HG03095 (cell line): ENCODE data around the gene USP31.

Experiments used
- ATAC-seq: cut with Tn5 transposase; IDR thresholded peaks from one replicate; pipeline ENCODE4 v1.9.1; 2021; ENCODE audit warnings: moderate library complexity; ENCODE audit not compliant: unreplicated experiment

The USP31 gene

GRCh38 chr16:23132775-23133463 lies 16.3 kb downstream of the USP31 start:
- no peak for ATAC-seq

GRCh38 chr16:23131931-23132621 lies 17.2 kb downstream of the USP31 start:
- no peak for ATAC-seq

- no peak for ATAC-seq
These were observed 17.8 kb downstream of the USP31 start for GRCh38 chr16:23131436-23131835.

- ATAC-seq, result no peak
These were observed 18.2 kb downstream of the USP31 start for GRCh38 chr16:23131036-23131435.

GRCh38 chr16:23129686-23130085 lies 19.6 kb downstream of the USP31 start:
- ATAC-seq, result no peak

GRCh38 chr16:23128056-23128455 lies 21.2 kb downstream of the USP31 start:
- ATAC-seq, result no peak

GRCh38 chr16:23125277-23125676 lies 24.0 kb downstream of the USP31 start:
- ATAC-seq, result no peak

GRCh38 chr16:23124315-23124714 lies 24.9 kb downstream of the USP31 start:
- ATAC-seq, result no peak

- ATAC-seq, result no peak
These were observed 27.1 kb downstream of the USP31 start for GRCh38 chr16:23122144-23122543.

- ATAC-seq, result no peak
These were observed 28.2 kb downstream of the USP31 start for GRCh38 chr16:23121024-23121423.

GRCh38 chr16:23120562-23120961 lies 28.7 kb downstream of the USP31 start:
- ATAC-seq, result no peak

GRCh38 chr16:23119570-23119969 lies 29.7 kb downstream of the USP31 start:
- no peak for ATAC-seq

- no peak for ATAC-seq
These were observed 34.9 kb downstream of the USP31 start for GRCh38 chr16:23114131-23114904.

- ATAC-seq, result no peak
These were observed 36.1 kb downstream of the USP31 start for GRCh38 chr16:23113185-23113584.

- ATAC-seq, result no peak
These were observed 38.9 kb downstream of the USP31 start for GRCh38 chr16:23110257-23110899.

- no peak for ATAC-seq
These were observed 41.3 kb downstream of the USP31 start for GRCh38 chr16:23107936-23108335.

GRCh38 chr16:23107117-23107516 lies 42.1 kb downstream of the USP31 start:
- ATAC-seq, result no peak

GRCh38 chr16:23105309-23105708 lies 43.9 kb downstream of the USP31 start:
- no peak for ATAC-seq

- ATAC-seq, result no peak
These were observed 45.0 kb downstream of the USP31 start for GRCh38 chr16:23104032-23104955.

- no peak for ATAC-seq
These were observed 45.6 kb downstream of the USP31 start for GRCh38 chr16:23103603-23104002.
